IPS-18a (cell line): ENCODE data around the gene CUL9.
A peak's percentile ranks its signal among the peaks of the same experiment; 100 is the strongest.

ENCODE experiments used
- H3K27ac ChIP-seq: one replicate; pipeline ENCODE4 v1.5.1; 2013; ENCODE audit warnings: low read length
- H3K27me3 ChIP-seq: one replicate; pipeline ENCODE4 v1.6.1; 2013; ENCODE audit warnings: mild to moderate bottlenecking, low read length; ENCODE audit not compliant: control insufficient read depth, insufficient read depth
- H3K36me3 ChIP-seq: one replicate; pipeline ENCODE4 v1.6.1; 2013; ENCODE audit warnings: low read depth, low read length; ENCODE audit not compliant: control insufficient read depth
- H3K4me1 ChIP-seq: one replicate; pipeline ENCODE4 v1.6.1; 2013; ENCODE audit warnings: low read depth, low read length; ENCODE audit not compliant: control insufficient read depth
- H3K4me3 ChIP-seq: one replicate; pipeline ENCODE4 v1.5.1; 2013; ENCODE audit warnings: low read length
- H3K9ac ChIP-seq: one replicate; pipeline ENCODE4 v1.6.1; 2013; ENCODE audit warnings: mild to moderate bottlenecking, low read length, moderate library complexity
- H3K9me3 ChIP-seq: one replicate; pipeline ENCODE4 v1.6.1; 2013; ENCODE audit warnings: low read depth, low read length; ENCODE audit not compliant: control insufficient read depth

CUL9 gene

GRCh38 chr6:43149265-43149664 lies 32.7 kb upstream of the CUL9 start:
- no peak overlapping the region for H3K27ac ChIP-seq
- no peak overlapping the region for H3K4me3 ChIP-seq
- H3K9me3 ChIP-seq, result no peaks in the 10 kb centered on the region

GRCh38 chr6:43150051-43150751 lies 31.8 kb upstream of the CUL9 start:
- Histone ChIP-seq H3K9ac (no peak overlapping the region), H3K36me3 (peaks cover 3% of the 10 kb centered on the region), H3K27me3 (no peaks in the 10 kb centered on the region), H3K4me1 (no peaks in the 10 kb centered on the region), H3K27ac (no peak overlapping the region), H3K4me3 (no peak overlapping the region), H3K9me3 (no peaks in the 10 kb centered on the region)

More at GRCh38 chr6:43149265-43149664, 32.7 kb upstream of the CUL9 start:
- H3K4me1 ChIP-seq, result no peaks in the 10 kb centered on the region
- peaks cover 3% of the 10 kb centered on the region for H3K36me3 ChIP-seq
- no peak overlapping the region for H3K9ac ChIP-seq
- no peaks in the 10 kb centered on the region for H3K27me3 ChIP-seq

GRCh38 chr6:43159599-43159998 lies 22.4 kb upstream of the CUL9 start:
- H3K4me3 ChIP-seq, result no peak overlapping the region
- H3K27ac ChIP-seq, result no peak overlapping the region
- no peaks in the 10 kb centered on the region for H3K4me1 ChIP-seq
- no peak overlapping the region for H3K9ac ChIP-seq
- no peaks in the 10 kb centered on the region for H3K27me3 ChIP-seq
- H3K36me3 ChIP-seq, result peaks cover 7% of the 10 kb centered on the region
- no peaks in the 10 kb centered on the region for H3K9me3 ChIP-seq

GRCh38 chr6:43163899-43164298 lies 18.1 kb upstream of the CUL9 start:
- no peak overlapping the region for H3K27ac ChIP-seq
- no peaks in the 10 kb centered on the region for H3K4me1 ChIP-seq
- peaks cover 7% of the 10 kb centered on the region for H3K36me3 ChIP-seq
- no peaks in the 10 kb centered on the region for H3K27me3 ChIP-seq
- H3K9me3 ChIP-seq, result no peaks in the 10 kb centered on the region
- H3K9ac ChIP-seq, result no peak overlapping the region
- H3K4me3 ChIP-seq, result no peak overlapping the region

GRCh38 chr6:43170417-43170930 lies 11.5 kb upstream of the CUL9 start:
- H3K27ac ChIP-seq, result peak overlapping the region; percentile 95
- H3K4me3 ChIP-seq, result peak overlapping the region; percentile 73

GRCh38 chr6:43170931-43171706 lies 10.9 kb upstream of the CUL9 start, which contains the start of gene SRF:
Gene SRF, plus strand, starts transcription at chr6:43171269. Its CDS starts 388 bp downstream, at chr6:43171657.
- no peaks in the 10 kb centered on the region for H3K9me3 ChIP-seq
- peak within 1 kb of the TSS; percentile 95 for H3K27ac ChIP-seq
- peak within 1 kb of the TSS; percentile 89 for H3K9ac ChIP-seq
- H3K27me3 ChIP-seq, result no peaks in the 10 kb centered on the region
- H3K4me3 ChIP-seq, result peak within 1 kb of the TSS; percentile 92
- H3K4me1 ChIP-seq, result peaks cover 22% of the 10 kb centered on the region
- H3K36me3 ChIP-seq, result peaks cover 13% of the 10 kb centered on the region

More at GRCh38 chr6:43170417-43170930, 11.5 kb upstream of the CUL9 start:
- no peaks in the 10 kb centered on the region for H3K9me3 ChIP-seq
- H3K4me1 ChIP-seq, result peaks cover 22% of the 10 kb centered on the region
- H3K9ac ChIP-seq, result peak overlapping the region; percentile 85
- H3K27me3 ChIP-seq, result no peaks in the 10 kb centered on the region
- peaks cover 7% of the 10 kb centered on the region for H3K36me3 ChIP-seq

- Histone ChIP-seq H3K4me1 (peaks cover 22% of the 10 kb centered on the region), H3K27me3 (no peaks in the 10 kb centered on the region), H3K4me3 (peak overlapping the region; percentile 92)
These were observed 10.3 kb upstream of the CUL9 start for GRCh38 chr6:43171707-43172103.

GRCh38 chr6:43172104-43173007 lies 9.6 kb upstream of the CUL9 start:
- Histone ChIP-seq H3K9ac (peak overlapping the region; percentile 89), H3K9me3 (no peaks in the 10 kb centered on the region), H3K27me3 (no peaks in the 10 kb centered on the region), H3K27ac (peak overlapping the region; percentile 38), H3K4me1 (peaks cover 22% of the 10 kb centered on the region), H3K4me3 (peak overlapping the region; percentile 92), H3K36me3 (peaks cover 22% of the 10 kb centered on the region)

More at GRCh38 chr6:43171707-43172103, 10.3 kb upstream of the CUL9 start:
- H3K9me3 ChIP-seq, result no peaks in the 10 kb centered on the region
- peak overlapping the region; percentile 38 for H3K27ac ChIP-seq
- H3K36me3 ChIP-seq, result peaks cover 19% of the 10 kb centered on the region
- H3K9ac ChIP-seq, result peak overlapping the region; percentile 89

- Histone ChIP-seq H3K27me3 (no peaks in the 10 kb centered on the region), H3K27ac (peak overlapping the region; percentile 72), H3K4me1 (peaks cover 22% of the 10 kb centered on the region), H3K36me3 (peaks cover 32% of the 10 kb centered on the region), H3K9me3 (no peaks in the 10 kb centered on the region), H3K9ac (peak overlapping the region; percentile 63), H3K4me3 (peak overlapping the region; percentile 92)
These were observed 8.3 kb upstream of the CUL9 start for GRCh38 chr6:43173591-43174262.

- Histone ChIP-seq H3K27ac (peak overlapping the region; percentile 72), H3K36me3 (peaks cover 35% of the 10 kb centered on the region), H3K9me3 (no peaks in the 10 kb centered on the region), H3K4me1 (peaks cover 22% of the 10 kb centered on the region), H3K27me3 (no peaks in the 10 kb centered on the region), H3K4me3 (peak overlapping the region; percentile 92), H3K9ac (peak overlapping the region; percentile 63)
These were observed 7.5 kb upstream of the CUL9 start for GRCh38 chr6:43174263-43175112.
